Astrocyte (in vitro differentiated cells and primary cell): ENCODE data around the gene TXNL4A. TPM values are rescaled to one million over a fixed set of nuclear protein-coding genes. Genes with fewer than 3 reads are reported as not detected.

Experiments used
- DNase-seq: peaks from one replicate; pipeline ENCODE4 v3.0.0-alpha.2; 2010; ENCODE audit warnings: low read depth
- FAIRE-seq: peaks from 2 replicates; lab custom pipeline; 2011; peaks lifted over from hg19 to GRCh38; lab: Jason Lieb, UNC
- H2AFZ ChIP-seq: 2 replicates; pipeline ENCODE4 v1.6.0; 2012; ENCODE audit warnings: low read depth, low read length, inconsistent platforms
- H3K27ac ChIP-seq: 2 replicates; pipeline ENCODE4 v1.5.1; 2011; ENCODE audit warnings: low read depth, low read length, inconsistent platforms
- H3K27me3 ChIP-seq: 2 replicates; pipeline ENCODE4 v1.6.0; 2011; ENCODE audit warnings: low read length, inconsistent platforms; ENCODE audit not compliant: insufficient read depth
- H3K36me3 ChIP-seq: 2 replicates; pipeline ENCODE4 v1.5.1; 2011; ENCODE audit warnings: low read length, inconsistent platforms; ENCODE audit not compliant: insufficient read depth
- H3K4me1 ChIP-seq: 2 replicates; pipeline ENCODE4 v1.5.1; 2011; ENCODE audit warnings: low read length, inconsistent platforms; ENCODE audit not compliant: insufficient read depth
- H3K4me2 ChIP-seq: 2 replicates; pipeline ENCODE4 v1.6.0; 2012; ENCODE audit warnings: low read length, inconsistent platforms
- H3K4me3 ChIP-seq: 2 replicates; pipeline ENCODE4 v1.5.1; 2011; ENCODE audit warnings: low read depth, mild to moderate bottlenecking, low read length, inconsistent platforms; ENCODE audit not compliant: insufficient read depth
- H3K79me2 ChIP-seq: 2 replicates; pipeline ENCODE4 v1.6.0; 2012; ENCODE audit warnings: mild to moderate bottlenecking, low read length, inconsistent platforms; ENCODE audit not compliant: insufficient read depth
- H3K9ac ChIP-seq: 2 replicates; pipeline ENCODE4 v1.6.0; 2012; ENCODE audit warnings: mild to moderate bottlenecking, low read length, inconsistent platforms
- H3K9me3 ChIP-seq: 2 replicates; pipeline ENCODE4 v1.5.1; 2012; ENCODE audit warnings: low read depth, mild to moderate bottlenecking, low read length, inconsistent platforms; ENCODE audit not compliant: insufficient read depth
- H4K20me1 ChIP-seq: 2 replicates; pipeline ENCODE4 v1.6.0; 2012; ENCODE audit warnings: low read length, inconsistent platforms; ENCODE audit not compliant: insufficient read depth
- H3K27ac Mint-ChIP-seq: one replicate; pipeline ENCODE4 v1.8.0; 2021; ENCODE audit warnings: mild to moderate bottlenecking, mixed read lengths; ENCODE audit not compliant: unreplicated experiment
- H3K27me3 Mint-ChIP-seq: one replicate; pipeline ENCODE4 v1.8.0; 2021; ENCODE audit warnings: low read depth, mixed read lengths; ENCODE audit not compliant: unreplicated experiment
- H3K36me3 Mint-ChIP-seq: one replicate; pipeline ENCODE4 v1.8.0; 2021; ENCODE audit warnings: low read depth, mixed read lengths; ENCODE audit not compliant: unreplicated experiment
- H3K4me1 Mint-ChIP-seq: one replicate; pipeline ENCODE4 v1.8.0; 2021; ENCODE audit warnings: low read depth, mixed read lengths; ENCODE audit not compliant: unreplicated experiment
- H3K4me3 Mint-ChIP-seq: one replicate; pipeline ENCODE4 v1.8.0; 2021; ENCODE audit warnings: mild to moderate bottlenecking, moderate library complexity, mixed read lengths; ENCODE audit not compliant: unreplicated experiment
- H3K9me3 Mint-ChIP-seq: one replicate; pipeline ENCODE4 v1.8.0; 2021; ENCODE audit warnings: mild to moderate bottlenecking, mixed read lengths; ENCODE audit not compliant: unreplicated experiment
- EZH2 ChIP-seq: IDR thresholded peaks from 2 replicates; pipeline ENCODE4 v1.6.1; 2012; ENCODE audit warnings: mild to moderate bottlenecking, low read length, inconsistent platforms; ENCODE audit not compliant: insufficient read depth
- total RNA-seq: library from RNA; stranded (reverse); gene quantifications from 2 replicates; pipeline ENCODE4 v1.2.1, GENCODE V29; 2021
- TF ChIP-seq, protein P1 (sequence below): IDR thresholded peaks from 2 replicates; pipeline ENCODE4 v1.5.1; 2011; ENCODE audit warnings: low read depth, mild to moderate bottlenecking, inconsistent platforms, low read length, moderate library complexity; ENCODE audit not compliant: insufficient read depth

The TXNL4A gene
- total RNA-seq, 1 donor from 2014 or later: 135 TPM

DNA sequence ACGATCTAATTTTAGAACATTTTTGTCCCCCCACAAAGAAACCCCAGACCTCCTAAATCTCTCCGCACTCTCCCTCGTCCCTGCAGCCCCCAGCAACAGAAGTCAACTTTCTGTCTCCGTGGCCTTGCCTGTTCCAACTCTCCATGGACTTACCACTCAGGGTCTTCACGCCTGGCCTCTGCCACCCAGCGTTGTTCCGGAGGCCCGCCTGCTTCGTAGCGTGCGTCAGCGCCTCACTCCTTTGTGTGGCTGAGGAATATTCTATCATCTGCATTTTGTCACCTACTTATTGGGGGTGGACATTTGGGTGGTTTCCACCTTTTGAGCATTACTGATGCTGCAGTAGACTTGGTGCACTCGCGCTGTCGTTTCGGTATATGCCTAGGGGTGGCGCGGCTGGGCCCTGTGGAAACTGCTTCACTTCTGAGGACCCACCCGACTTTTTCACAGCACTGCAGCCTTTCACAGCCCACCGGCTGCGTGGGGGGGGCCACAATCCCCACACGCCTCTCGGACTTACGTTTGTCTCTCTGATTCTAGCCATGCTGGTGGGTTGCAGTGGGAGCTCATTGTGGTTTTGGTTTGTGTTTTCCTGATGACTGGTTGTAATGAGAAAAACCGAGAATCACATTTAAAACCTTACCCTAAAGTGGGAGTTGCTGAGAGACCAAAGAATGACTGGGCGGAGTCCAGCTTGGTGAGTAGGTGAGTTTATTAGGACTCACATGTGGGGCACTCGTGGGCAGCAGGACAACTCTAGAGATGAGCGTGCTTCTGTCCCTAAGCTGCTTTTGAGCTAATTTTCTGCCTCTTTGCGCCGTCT lies 25.3 kb downstream of the TXNL4A start:
- peaks cover 2% of the 10 kb centered on the region for H3K36me3 Mint-ChIP-seq
- H3K4me1 Mint-ChIP-seq: peaks cover 31% of the 10 kb centered on the region
- Histone ChIP-seq H3K4me2 (peak overlapping the region; percentile 33), H3K9ac (no peak overlapping the region), H3K4me1 (peaks cover 40% of the 10 kb centered on the region), H3K4me3 (no peak overlapping the region), H3K27me3 (no peaks in the 10 kb centered on the region), H3K27ac (no peak overlapping the region), H3K79me2 (no peaks in the 10 kb centered on the region), H3K36me3 (no peaks in the 10 kb centered on the region), H4K20me1 (peaks cover 4% of the 10 kb centered on the region), H3K9me3 (no peaks in the 10 kb centered on the region), H2AFZ (no peak overlapping the region)
- no peak for DNase-seq
- H3K4me3 Mint-ChIP-seq: peak overlapping the region; percentile 40
- no peaks in the 10 kb centered on the region for H3K9me3 Mint-ChIP-seq
- no peak for FAIRE-seq
- no peaks in the 10 kb centered on the region for H3K27me3 Mint-ChIP-seq
- TF ChIP-seq, protein P1, sequence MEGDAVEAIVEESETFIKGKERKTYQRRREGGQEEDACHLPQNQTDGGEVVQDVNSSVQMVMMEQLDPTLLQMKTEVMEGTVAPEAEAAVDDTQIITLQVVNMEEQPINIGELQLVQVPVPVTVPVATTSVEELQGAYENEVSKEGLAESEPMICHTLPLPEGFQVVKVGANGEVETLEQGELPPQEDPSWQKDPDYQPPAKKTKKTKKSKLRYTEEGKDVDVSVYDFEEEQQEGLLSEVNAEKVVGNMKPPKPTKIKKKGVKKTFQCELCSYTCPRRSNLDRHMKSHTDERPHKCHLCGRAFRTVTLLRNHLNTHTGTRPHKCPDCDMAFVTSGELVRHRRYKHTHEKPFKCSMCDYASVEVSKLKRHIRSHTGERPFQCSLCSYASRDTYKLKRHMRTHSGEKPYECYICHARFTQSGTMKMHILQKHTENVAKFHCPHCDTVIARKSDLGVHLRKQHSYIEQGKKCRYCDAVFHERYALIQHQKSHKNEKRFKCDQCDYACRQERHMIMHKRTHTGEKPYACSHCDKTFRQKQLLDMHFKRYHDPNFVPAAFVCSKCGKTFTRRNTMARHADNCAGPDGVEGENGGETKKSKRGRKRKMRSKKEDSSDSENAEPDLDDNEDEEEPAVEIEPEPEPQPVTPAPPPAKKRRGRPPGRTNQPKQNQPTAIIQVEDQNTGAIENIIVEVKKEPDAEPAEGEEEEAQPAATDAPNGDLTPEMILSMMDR: no peak
- no peak for TF ChIP-seq EZH2
- H3K27ac Mint-ChIP-seq: peak overlapping the region; percentile 13

DNA sequence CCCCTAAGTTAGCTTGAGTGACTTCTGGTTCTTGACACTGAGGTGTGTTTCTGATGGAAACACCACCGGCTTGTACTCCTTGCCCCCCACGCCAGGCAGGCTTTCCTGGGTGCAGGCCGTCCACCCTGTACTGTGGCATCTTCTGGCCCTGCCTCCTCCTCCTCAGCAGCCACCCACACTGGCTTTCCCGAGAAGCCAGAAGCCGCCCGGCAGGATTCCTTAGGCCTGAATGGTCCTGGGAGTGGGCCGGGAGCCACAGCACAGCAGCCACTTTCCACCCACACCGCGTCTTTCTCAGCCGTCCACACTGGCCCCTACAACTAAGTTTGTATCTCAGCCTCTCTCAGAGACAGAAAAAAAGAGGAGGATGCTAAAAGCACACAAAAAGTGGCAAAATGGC lies 26.1 kb downstream of the TXNL4A start:
- Histone ChIP-seq H3K9ac (no peak overlapping the region), H4K20me1 (no peaks in the 10 kb centered on the region), H3K9me3 (no peaks in the 10 kb centered on the region), H3K4me1 (peaks cover 40% of the 10 kb centered on the region), H3K79me2 (no peaks in the 10 kb centered on the region), H3K27ac (no peak overlapping the region), H3K27me3 (no peaks in the 10 kb centered on the region), H2AFZ (no peak overlapping the region), H3K4me2 (peak overlapping the region; percentile 33), H3K4me3 (no peak overlapping the region), H3K36me3 (no peaks in the 10 kb centered on the region)
- peaks cover 2% of the 10 kb centered on the region for H3K36me3 Mint-ChIP-seq
- no peaks in the 10 kb centered on the region for H3K9me3 Mint-ChIP-seq
- H3K4me3 Mint-ChIP-seq: no peak overlapping the region
- peak overlapping the region; percentile 13 for H3K27ac Mint-ChIP-seq
- no peak for FAIRE-seq
- H3K4me1 Mint-ChIP-seq: peaks cover 31% of the 10 kb centered on the region
- no peaks in the 10 kb centered on the region for H3K27me3 Mint-ChIP-seq
- peak; percentile 74 for DNase-seq
- TF ChIP-seq, protein P1: no peak
- no peak for TF ChIP-seq EZH2
